ENCODE data around the gene CLCA4. TPM values are rescaled to one million over a fixed set of nuclear protein-coding genes. Genes with fewer than 3 reads are reported as not detected.

The CLCA4 gene
- total and polyA plus RNA-seq, 4 donors = 0.09 to 0.20 (median 0.14) TPM

DNA sequence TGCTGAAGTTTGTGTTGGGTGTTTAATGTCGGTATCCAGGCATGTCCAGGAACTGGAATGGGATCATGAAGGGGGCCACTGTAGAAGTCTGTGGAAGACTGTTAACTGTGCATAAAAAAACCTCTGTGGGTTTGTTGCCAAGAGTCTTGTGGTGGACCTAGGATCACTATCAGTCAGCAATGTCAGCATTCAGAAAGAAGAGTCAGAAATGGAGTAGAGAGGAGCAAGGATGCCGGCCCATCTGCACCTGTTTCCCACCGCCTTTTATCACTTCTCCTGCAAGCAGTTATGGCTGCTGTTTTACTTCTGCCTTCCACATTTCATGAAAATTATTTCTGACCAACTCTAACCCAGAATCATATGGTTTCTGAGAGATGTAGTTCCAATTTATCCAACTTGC lies 36.7 kb downstream of the CLCA4 start:
- H3K4me3 ChIP-seq = no peak overlapping the region
- 74 to 85% methylated on average over 3 of the region's 3 CpGs for WGBS, 2 donors
- H3K9me3 ChIP-seq (ENCODE audit: control insufficient read depth in 4 of 4, insufficient read depth in 3 of 4, low read length in 3 of 4) = no peaks in the 10 kb centered on the region
- H3K4me1 ChIP-seq (ENCODE audit: control insufficient read depth in 5 of 5, insufficient read depth in 5 of 5, low read length in 5 of 5) = no peaks in the 10 kb centered on the region
- no peak overlapping the region for H3K27ac ChIP-seq (ENCODE audit: low read depth in 1 of 2, low read length in 1 of 2)
- no peaks in the 10 kb centered on the region for H3K36me3 ChIP-seq (ENCODE audit: control insufficient read depth in 4 of 4, insufficient read depth in 4 of 4, low read length in 4 of 4)
- TF ChIP-seq, protein P1, sequence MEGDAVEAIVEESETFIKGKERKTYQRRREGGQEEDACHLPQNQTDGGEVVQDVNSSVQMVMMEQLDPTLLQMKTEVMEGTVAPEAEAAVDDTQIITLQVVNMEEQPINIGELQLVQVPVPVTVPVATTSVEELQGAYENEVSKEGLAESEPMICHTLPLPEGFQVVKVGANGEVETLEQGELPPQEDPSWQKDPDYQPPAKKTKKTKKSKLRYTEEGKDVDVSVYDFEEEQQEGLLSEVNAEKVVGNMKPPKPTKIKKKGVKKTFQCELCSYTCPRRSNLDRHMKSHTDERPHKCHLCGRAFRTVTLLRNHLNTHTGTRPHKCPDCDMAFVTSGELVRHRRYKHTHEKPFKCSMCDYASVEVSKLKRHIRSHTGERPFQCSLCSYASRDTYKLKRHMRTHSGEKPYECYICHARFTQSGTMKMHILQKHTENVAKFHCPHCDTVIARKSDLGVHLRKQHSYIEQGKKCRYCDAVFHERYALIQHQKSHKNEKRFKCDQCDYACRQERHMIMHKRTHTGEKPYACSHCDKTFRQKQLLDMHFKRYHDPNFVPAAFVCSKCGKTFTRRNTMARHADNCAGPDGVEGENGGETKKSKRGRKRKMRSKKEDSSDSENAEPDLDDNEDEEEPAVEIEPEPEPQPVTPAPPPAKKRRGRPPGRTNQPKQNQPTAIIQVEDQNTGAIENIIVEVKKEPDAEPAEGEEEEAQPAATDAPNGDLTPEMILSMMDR (IDR thresholded peaks at IDR 0.05; ENCODE audit: control extremely low read depth, extremely low read depth) = no peak
- peaks cover 0 to 2% (median 0%) of the 10 kb centered on the region in 3 donors for H3K27me3 ChIP-seq (ENCODE audit: control insufficient read depth in 3 of 3, insufficient read depth in 3 of 3, low read length in 2 of 3)
- H3K9ac ChIP-seq (ENCODE audit: insufficient read depth in 1 of 2, low read length in 2 of 2) = no peak overlapping the region
- ATAC-seq (ENCODE audit: insufficient read depth, low FRiP score) (no peak), DNase-seq (no peak)

DNA sequence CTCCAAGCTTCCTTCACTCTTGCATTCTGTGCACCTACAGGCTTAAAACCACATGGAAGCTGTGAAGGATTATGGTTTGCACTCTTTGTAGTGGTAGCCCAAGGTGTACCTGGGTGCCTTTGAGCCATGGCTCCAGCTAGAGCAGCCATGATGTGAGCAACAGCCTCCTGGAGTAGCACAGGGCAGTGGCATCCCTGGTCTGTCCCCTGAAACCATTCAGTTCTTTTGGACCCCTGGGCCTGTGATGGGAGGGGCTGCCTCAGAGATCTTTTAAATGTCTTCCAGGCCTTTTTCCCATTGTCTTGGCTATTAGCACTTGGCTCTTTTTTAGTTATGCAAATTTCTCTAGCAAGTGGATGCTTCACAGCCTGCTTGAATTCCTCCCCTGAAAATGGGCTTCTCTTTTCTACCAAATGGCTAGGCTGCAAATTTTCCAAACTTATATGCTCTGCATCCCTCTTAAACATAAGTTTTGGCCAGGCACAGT lies 47.4 kb downstream of the CLCA4 start:
- ATAC-seq (ENCODE audit: insufficient read depth, low FRiP score) (no peak), DNase-seq (no peak)
- Histone ChIP-seq H3K9me3 (ENCODE audit: control insufficient read depth in 4 of 4, insufficient read depth in 3 of 4, low read length in 3 of 4) (peaks cover 0 to 11% (median 8%) of the 10 kb centered on the region in 4 donors), H3K27ac (ENCODE audit: low read depth in 1 of 2, low read length in 1 of 2) (no peak overlapping the region), H3K36me3 (ENCODE audit: control insufficient read depth in 4 of 4, insufficient read depth in 4 of 4, low read length in 4 of 4) (no peaks in the 10 kb centered on the region), H3K4me3 (no peak overlapping the region), H3K9ac (ENCODE audit: insufficient read depth in 1 of 2, low read length in 2 of 2) (no peak overlapping the region), H3K27me3 (ENCODE audit: control insufficient read depth in 3 of 3, insufficient read depth in 3 of 3, low read length in 2 of 3) (no peaks in the 10 kb centered on the region), H3K4me1 (ENCODE audit: control insufficient read depth in 5 of 5, insufficient read depth in 5 of 5, low read length in 5 of 5) (no peaks in the 10 kb centered on the region)
- TF ChIP-seq, protein P1 (IDR thresholded peaks at IDR 0.05; ENCODE audit: control extremely low read depth, extremely low read depth) = no peak

DNA sequence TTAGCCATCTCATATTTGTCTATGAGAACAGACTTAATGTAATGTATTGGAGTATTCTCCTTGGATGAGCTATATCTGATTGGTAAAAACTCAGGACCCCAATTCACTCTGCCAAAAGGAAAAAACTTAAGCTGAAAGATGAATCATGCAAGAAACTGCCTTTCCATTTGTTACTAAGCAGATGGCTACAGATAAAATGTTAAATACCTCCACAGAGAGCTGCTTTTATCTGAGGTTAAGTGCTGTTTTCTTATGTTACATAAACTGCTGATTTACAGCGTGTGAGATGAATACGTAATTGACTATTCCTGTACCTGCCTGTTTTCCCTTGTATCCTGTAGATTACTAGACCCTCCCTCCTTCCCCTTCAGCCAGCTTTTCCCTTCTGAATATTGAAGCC lies 49.3 kb downstream of the CLCA4 start:
- no peak for DNase-seq
- no peaks in the 10 kb centered on the region for H3K4me1 ChIP-seq (ENCODE audit: control insufficient read depth in 5 of 5, insufficient read depth in 5 of 5, low read length in 5 of 5)

More for the DNA sequence above, 49.3 kb downstream of the CLCA4 start:
- Histone ChIP-seq H3K27me3 (ENCODE audit: control insufficient read depth in 3 of 3, insufficient read depth in 3 of 3, low read length in 2 of 3) (no peaks in the 10 kb centered on the region), H3K4me3 (no peak overlapping the region), H3K27ac (ENCODE audit: low read depth in 1 of 2, low read length in 1 of 2) (no peak overlapping the region), H3K9me3 (ENCODE audit: control insufficient read depth in 4 of 4, insufficient read depth in 3 of 4, low read length in 3 of 4) (peaks cover 0 to 11% (median 8%) of the 10 kb centered on the region in 4 donors), H3K9ac (ENCODE audit: insufficient read depth in 1 of 2, low read length in 2 of 2) (no peak overlapping the region), H3K36me3 (ENCODE audit: control insufficient read depth in 4 of 4, insufficient read depth in 4 of 4, low read length in 4 of 4) (no peaks in the 10 kb centered on the region)
- no peak for ATAC-seq (ENCODE audit: insufficient read depth, low FRiP score)
- 25 to 84% methylated on average over 2 of the region's 2 CpGs for WGBS, 2 donors
- TF ChIP-seq, protein P1 (IDR thresholded peaks at IDR 0.05; ENCODE audit: control extremely low read depth, extremely low read depth) = no peak
